Activated CD4-positive, alpha-beta T cell treated with anti-CD3 and anti-CD28 coated beads, Interleukin-2, amount 10 ng/mL, durations not matched to agents 7 days and 5 days (primary cell): ENCODE results near the gene CD72. TPM values are rescaled to one million over a fixed set of nuclear protein-coding genes. Genes with fewer than 3 reads are reported as not detected.

ENCODE experiments used
- microRNA-seq: library from miRNA; unstranded; fragments of <30 nt; microRNA quantifications from one replicate; pipeline ENCODE4 v1.2.0, GENCODE V29; 2021; ENCODE audit warnings: borderline microRNAs expressed, borderline replicate concordance
- total RNA-seq, 2 experiments: library from RNA; stranded (reverse); gene quantifications; one replicate each; pipeline ENCODE4 v1.2.3, GENCODE V29; 2021

The CD72 gene
- total RNA-seq, 2 experiments from 2014 or later = 5.4 to 7.1 TPM

Small RNAs within 50 kb of the gene (microRNA-seq; reads per million reads assigned to microRNA genes)
- gene MIR4667 = 0.63 reads per million

Other genes starting within 250 kb of the CD72 start
- 1 to 10 TPM; 3.6 to 4.0 TPM for gene RUSC2, start 128.3 kb downstream of the CD72 start, total RNA-seq
- gene TESK1, start 13.2 kb downstream of the CD72 start, total RNA-seq = 10 to 100 TPM; 29.8 to 30.9 TPM
- 100 to 1,000 TPM; 195 to 202 TPM for gene SIT1, start 32.5 kb upstream of the CD72 start, total RNA-seq
- over 10,000 TPM in 1 of 2 experiments, 1,000 to 10,000 TPM in 1; 1,959 to 11,185 TPM for gene RMRP, start 39.6 kb upstream of the CD72 start, total RNA-seq
- 10 to 100 TPM; 30.7 to 30.9 TPM for gene CCDC107, start 39.9 kb upstream of the CD72 start, total RNA-seq
- 10 to 100 TPM; 11.8 to 13.5 TPM for gene ARHGEF39, start 46.8 kb upstream of the CD72 start, total RNA-seq
- gene CA9, start 55.5 kb upstream of the CD72 start, total RNA-seq = under 1 TPM in 1 of 2 experiments, not detected in 1; 0.40 TPM
- 10 to 100 TPM; 13.1 to 13.4 TPM for gene TPM2, start 71.5 kb upstream of the CD72 start, total RNA-seq
- gene TLN1, start 113.8 kb upstream of the CD72 start, total RNA-seq = 100 to 1,000 TPM; 362 to 422 TPM
- 10 to 100 TPM; 18.1 to 18.3 TPM for gene CREB3, start 114.3 kb upstream of the CD72 start, total RNA-seq
- gene GBA2, start 130.8 kb upstream of the CD72 start, total RNA-seq = 10 to 100 TPM; 42.8 to 44.1 TPM
- 10 to 100 TPM; 24.7 to 28.4 TPM for gene RGP1, start 130.9 kb upstream of the CD72 start, total RNA-seq
- gene MSMP, start 135.9 kb upstream of the CD72 start, total RNA-seq = not detected
- 10 to 100 TPM in 1 of 2 experiments, 1 to 10 TPM in 1; 8.7 to 11.7 TPM for gene NPR2, start 173.2 kb upstream of the CD72 start, total RNA-seq
- gene SPAG8, start 193.8 kb upstream of the CD72 start, total RNA-seq = 1 to 10 TPM; 1.8 to 2.5 TPM
- 10 to 100 TPM; 56.5 to 69.9 TPM for gene HINT2, start 196.6 kb upstream of the CD72 start, total RNA-seq
- gene FAM221B, start 210.3 kb upstream of the CD72 start, total RNA-seq = not detected
- 1 to 10 TPM; 3.8 to 4.0 TPM for gene TMEM8B, start 210.8 kb upstream of the CD72 start, total RNA-seq